K562 (cell line): ENCODE results near the gene TMEFF1.

Source experiments
- CEBPB ChIP-seq: fragments of 450-650 bp; IDR thresholded peaks from 2 replicates; pipeline ENCODE4 v1.6.1; 2016; ENCODE audit warnings: missing genetic modification characterization, missing compliant biosample characterization
- EZH2 ChIP-seq: IDR thresholded peaks from 2 replicates; pipeline ENCODE4 v1.6.1; 2012; ENCODE audit warnings: low read depth, mild to moderate bottlenecking, inconsistent platforms, low read length, borderline replicate concordance
- JUN ChIP-seq, 2 experiments: sonication (generic) in 1 of 2; formaldehyde crosslinking in 1 of 2; IDR thresholded peaks; 2 replicates each; pipeline versions ENCODE4 v1.6.1 to v1.8.0; 2012 to 2022; ENCODE audit warnings: borderline replicate concordance in 2 of 2, mild to moderate bottlenecking in 2 of 2, improper control_type of control experiment in 1 of 2, low read depth in 1 of 2, low read length in 1 of 2, missing genetic modification reagents in 1 of 2
- PATZ1 ChIP-seq: fragments of 250-450 bp; sonication (Bioruptor Pico); IDR thresholded peaks from 2 replicates; pipeline ENCODE4 v1.5.0; 2020; ENCODE audit warnings: mild to moderate bottlenecking, borderline replicate concordance
- SMARCA4 ChIP-seq: fragments of 450-650 bp; IDR thresholded peaks from 2 replicates; pipeline ENCODE4 v1.6.1; 2016
- ZNF589 ChIP-seq: fragments of 200-800 bp; sonication (Bioruptor generic); IDR thresholded peaks from 2 replicates; pipeline ENCODE4 v1.6.1; 2016; ENCODE audit warnings: low read depth, missing genetic modification characterization, missing compliant biosample characterization
- TF ChIP-seq, protein P1 (sequence below): IDR thresholded peaks from 3 replicates; pipeline ENCODE4 v1.6.1; 2011; ENCODE audit warnings: borderline replicate concordance, mild to moderate bottlenecking; ENCODE audit not compliant: insufficient read length, insufficient read depth

DNA sequence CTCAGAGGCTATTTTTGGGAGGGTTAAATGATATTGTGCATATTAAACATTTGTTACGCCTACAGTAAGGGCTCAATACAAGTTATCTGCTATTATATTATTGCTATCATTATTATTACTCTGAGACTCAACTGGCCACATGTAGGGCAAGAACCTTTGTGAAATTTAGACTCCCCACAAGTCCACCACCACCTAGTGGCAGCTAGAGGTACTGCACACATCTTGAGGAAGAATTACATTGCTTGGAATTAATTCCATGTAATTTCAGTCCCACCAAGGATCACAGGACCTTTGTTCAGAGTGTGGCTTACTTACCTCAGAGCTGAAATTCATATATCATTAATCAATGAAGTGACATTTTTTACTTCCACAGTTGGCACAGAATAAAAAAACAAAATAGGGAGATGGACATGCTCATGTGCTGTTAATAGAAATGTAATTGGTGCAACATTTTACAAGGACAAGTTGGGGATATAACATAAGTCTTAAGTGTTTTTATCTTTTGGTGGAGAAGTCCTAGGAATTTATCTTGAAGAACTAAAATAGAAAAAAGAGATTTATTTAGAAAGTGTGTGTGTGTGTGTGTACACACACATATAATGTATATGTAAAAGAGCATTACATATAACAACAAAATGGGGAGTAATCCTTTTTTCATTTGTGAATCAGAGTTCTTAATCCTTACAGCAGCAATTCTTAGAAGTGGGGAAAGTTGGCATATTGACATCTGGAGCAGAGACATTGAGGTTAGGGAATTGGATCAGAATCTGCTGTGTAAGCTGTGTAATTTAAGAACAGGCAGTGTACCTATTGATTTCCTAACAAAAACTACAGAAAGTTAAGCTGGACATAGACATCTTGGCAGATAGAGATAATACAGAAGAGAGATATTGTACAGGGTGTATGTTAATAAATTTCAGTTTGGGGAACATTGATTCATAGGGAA is 34.8 kb upstream of the TMEFF1 start:
- TF ChIP-seq JUN (IDR thresholded peaks at IDR 0.05; ENCODE audit: borderline replicate concordance, low read depth, low read length) (no peak), JUN (CRISPR knock-in tag; IDR thresholded peaks at IDR 0.05; ENCODE audit: borderline replicate concordance) (no peak), CEBPB (tag) (no peak), EZH2 (no peak), PATZ1 (no peak), SMARCA4 (no peak), ZNF589 (CRISPR knock-in tag) (no peak)
- TF ChIP-seq, protein P1, sequence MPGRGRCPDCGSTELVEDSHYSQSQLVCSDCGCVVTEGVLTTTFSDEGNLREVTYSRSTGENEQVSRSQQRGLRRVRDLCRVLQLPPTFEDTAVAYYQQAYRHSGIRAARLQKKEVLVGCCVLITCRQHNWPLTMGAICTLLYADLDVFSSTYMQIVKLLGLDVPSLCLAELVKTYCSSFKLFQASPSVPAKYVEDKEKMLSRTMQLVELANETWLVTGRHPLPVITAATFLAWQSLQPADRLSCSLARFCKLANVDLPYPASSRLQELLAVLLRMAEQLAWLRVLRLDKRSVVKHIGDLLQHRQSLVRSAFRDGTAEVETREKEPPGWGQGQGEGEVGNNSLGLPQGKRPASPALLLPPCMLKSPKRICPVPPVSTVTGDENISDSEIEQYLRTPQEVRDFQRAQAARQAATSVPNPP, result no peak
